Erythroblast (primary cell): ENCODE measurements around the gene NDUFB11.

Experiments
- GATA1 ChIP-seq: IDR thresholded peaks from 2 replicates; pipeline ENCODE4 v1.6.1; 2011; ENCODE audit warnings: low read depth, mild to moderate bottlenecking, control low read depth, low read length, moderate library complexity
- POLR2A ChIP-seq: IDR thresholded peaks from 2 replicates; pipeline ENCODE4 v1.6.1; 2011; ENCODE audit warnings: mild to moderate bottlenecking, low read length

DNA sequence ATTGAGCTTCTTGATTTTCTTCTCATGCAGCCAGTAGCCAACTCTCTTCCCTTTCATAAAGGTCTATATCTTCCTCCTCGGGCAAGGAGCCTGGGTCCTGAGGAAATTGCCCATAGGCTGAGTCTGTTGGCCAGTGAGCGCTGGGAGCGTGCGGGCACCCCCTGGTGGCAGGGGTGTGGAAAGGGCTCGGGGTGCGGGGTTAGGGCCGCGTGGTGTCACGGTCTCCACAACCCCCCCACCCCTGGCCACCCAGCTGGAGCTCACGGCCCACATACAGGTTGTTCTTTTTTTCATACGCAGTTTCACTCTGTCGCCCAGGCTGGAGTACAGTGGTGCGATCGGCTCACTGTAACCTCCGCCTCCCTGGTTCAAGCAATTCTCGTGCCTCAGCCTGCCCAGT, 13.6 kb upstream of the NDUFB11 start:
- TF ChIP-seq POLR2A (no peak), GATA1 (no peak)
